Amniotic stem cell (primary cell): ENCODE data around the gene ITGA7.
A peak's percentile ranks its signal among the peaks of the same experiment; 100 is the strongest.

ENCODE experiments used
- DNase-seq: peaks from one replicate; lab custom pipeline; 2025; lab: John Stamatoyannopoulos, UW

ITGA7 gene

DNA sequence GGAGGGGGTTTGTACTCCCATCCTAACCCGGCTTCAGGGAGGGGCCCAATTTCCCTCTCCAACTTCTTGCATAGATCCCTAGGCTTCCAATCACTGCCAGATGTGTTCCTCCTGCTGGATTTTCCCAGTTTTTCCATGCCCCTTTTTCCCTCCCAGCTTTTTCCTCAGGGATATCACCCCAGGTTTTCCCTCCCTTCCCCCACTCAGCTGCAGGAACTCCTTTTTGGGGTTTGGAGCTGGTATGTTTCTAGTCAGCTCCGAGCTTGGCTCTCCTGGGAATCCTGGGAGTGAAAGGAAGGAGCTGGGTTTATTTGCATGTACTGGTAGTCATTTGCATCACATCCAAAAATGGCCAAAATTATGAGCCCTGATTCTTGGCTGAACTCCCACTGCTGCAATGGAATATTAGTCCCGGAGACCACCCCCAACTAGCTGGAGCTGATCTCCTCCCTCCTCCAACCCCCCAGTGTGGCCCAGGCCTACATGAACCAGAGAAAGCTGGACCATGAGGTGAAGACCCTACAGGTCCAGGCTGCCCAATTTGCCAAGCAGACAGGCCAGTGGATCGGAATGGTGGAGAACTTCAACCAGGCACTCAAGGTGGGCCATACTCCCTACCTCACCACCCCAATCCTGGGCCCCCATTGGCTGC is 11.0 kb upstream of the ITGA7 start:
- DNase-seq = no peak

DNA sequence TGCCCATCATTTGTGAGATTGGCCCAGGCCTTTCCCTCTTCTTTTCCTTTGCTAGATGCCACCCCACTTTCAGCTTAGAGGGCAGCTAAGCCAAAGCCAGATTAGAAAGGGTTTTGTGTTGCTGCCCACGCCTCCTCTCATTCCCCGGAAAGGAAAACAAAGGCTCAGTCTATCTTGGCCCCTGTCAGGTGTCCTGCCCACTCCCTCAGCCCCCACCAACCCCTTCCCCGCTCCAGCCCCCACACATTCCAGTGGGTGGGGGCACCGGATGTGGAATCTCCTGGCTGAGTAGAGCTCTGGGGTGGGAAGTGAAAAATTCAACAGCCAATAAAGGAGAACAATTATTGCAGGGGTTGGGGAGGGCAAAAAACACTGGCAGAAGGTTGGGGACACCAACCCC is 10.3 kb upstream of the ITGA7 start:
- no peak for DNase-seq

DNA sequence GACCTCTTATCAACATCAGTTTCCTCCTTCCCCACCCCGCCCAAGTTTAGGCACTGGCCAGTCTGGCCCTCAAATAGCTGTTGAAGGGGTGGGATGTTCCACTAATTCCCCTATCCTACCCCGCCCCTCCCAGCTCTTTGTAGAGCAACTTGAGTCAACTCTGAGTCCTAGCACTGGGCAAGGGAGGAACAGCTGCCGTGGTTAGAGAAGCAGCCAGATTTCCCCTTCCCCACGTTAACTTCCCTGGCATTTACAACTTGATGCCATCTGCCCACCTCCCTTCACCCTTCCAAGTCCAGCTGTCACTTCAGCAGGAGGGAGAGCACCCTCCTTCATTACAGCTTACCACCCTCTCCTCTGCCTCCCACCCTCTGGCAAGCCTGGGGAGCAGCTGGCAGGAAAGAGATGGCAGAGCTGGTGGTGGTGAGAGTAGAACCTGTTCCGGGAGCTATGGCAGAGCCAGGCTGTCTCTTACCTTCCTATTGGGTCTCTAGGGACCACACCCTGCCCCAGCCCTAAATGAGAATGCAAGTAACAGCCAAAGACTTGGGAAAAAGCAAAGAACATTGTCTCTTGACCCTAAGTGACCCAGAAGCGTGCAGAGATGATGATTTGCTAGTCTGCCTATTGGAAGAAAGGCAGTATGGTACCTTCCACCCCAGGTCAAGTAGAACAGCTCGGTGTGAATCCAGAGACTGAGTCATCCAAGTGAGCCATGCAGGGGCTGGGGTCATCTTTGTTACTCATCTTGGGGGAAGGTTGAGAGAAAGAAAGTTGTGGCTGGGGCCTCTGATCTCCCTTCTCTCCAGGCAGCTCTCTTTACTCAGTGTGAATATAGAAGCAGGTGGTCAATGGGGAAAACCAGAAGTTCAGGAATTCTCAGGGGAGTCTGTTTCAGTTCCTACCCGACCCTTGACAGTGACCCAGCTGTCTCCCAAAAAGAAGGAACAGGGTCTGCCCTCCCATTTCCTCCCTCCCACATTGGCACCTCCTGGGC is 9.6 kb upstream of the ITGA7 start:
- DNase-seq = no peak

DNA sequence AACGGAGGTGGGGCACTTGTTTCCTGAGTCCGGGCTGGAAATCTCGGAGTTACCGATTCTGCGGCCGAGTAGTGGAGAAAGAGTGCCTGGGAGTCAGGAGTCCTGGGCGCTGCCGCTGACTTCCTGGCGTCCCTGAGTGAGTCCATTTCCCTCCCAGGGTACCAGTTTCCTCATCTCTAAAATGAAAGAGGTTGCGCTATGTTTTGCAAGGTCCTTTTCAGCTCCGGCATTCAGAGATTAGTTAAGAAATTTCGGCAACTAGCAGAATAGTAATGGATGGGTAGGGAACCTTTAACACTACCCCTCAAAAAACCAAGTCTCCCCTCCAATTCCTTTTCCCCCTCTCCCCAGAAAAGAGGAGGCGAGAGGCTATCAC is 8.9 kb upstream of the ITGA7 start:
- no peak for DNase-seq

DNA sequence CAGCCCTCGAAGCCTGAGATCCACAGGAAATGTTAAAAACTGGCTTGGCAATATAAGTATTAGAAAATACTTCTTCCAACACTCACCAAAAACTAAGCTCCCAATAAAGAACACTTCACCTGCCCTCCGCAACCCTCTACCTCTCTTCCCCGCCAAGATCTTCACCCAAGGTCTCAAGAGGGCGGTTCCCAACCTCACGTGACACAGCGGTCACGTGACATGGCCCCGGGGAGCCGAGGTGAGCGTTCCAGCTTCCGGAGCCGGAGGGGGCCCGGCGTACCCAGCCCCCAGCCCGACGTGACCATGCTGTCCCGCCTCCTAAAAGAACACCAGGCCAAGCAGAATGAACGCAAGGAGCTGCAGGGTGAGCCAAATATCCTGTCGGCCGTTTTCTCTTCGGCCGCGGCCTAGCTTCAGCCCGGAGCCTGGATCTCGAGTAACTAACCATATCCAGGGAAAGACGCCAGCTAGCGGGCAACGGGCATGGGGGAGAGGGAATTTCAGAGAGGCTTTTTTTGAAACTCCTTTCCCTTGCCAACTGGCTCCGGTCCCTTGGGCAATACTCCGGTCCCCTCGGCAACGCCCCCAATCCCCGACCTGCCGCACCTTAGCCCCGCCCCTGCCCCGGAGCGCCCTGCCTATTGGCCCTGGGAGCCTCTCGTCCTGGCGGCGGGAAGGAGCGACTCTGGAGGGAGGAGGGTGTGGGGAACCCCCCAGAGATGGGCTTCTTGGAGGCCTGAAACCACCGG is 8.3 kb upstream of the ITGA7 start, which contains the start of gene BLOC1S1:
Gene BLOC1S1 (plus strand): TSS at position 214 of the 749 bp plus-strand sequence. CDS start 6 bp downstream, at position 220.
- peak; percentile 79 for DNase-seq

DNA sequence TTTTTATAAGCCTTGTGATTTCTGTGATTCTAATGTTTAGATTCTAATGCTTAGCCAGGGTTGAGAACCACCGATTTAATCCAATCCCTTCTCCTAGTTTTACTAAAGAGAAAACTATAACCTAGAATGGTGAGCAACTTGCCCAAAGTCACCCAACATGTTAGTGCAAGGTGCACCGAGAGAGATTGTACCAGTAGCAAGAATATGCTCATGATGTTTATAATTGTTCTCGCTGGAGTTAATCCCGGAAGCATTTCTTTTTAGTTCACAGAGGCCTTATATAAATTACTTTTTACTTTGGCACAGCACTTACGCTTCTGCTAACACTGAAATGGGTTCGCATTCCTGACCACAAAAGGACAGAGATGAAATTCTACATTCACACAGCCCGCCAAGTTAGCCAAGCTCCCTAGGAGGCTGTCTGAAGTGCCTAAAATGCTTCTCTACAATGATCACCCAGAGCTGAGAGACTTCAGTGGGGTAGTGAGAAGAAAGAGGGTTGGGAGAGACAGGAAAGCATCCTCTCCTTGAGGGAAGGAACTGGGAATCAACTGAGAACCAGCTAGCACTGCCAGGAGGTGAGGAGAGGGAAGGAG is 7.6 kb upstream of the ITGA7 start:
- DNase-seq = no peak

DNA sequence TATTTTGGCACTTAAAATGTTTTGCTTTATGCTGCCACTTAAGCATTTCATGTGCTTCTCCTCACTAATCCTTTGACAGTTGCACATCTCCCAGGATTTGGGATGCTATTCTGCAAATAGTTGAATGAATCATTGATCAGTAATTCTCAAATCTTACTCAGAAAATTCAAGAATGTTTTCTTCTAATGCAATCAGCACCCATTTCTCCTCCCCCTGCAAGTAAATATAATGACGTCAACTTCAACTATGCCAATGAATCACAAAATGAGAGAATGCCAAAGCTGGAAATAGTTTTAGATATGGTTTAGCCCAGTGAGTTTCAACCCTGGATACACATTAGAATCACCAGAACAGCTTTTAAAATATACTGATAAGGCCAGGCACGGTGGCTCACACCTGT is 6.0 kb upstream of the ITGA7 start:
- peak; percentile 74 for DNase-seq

DNA sequence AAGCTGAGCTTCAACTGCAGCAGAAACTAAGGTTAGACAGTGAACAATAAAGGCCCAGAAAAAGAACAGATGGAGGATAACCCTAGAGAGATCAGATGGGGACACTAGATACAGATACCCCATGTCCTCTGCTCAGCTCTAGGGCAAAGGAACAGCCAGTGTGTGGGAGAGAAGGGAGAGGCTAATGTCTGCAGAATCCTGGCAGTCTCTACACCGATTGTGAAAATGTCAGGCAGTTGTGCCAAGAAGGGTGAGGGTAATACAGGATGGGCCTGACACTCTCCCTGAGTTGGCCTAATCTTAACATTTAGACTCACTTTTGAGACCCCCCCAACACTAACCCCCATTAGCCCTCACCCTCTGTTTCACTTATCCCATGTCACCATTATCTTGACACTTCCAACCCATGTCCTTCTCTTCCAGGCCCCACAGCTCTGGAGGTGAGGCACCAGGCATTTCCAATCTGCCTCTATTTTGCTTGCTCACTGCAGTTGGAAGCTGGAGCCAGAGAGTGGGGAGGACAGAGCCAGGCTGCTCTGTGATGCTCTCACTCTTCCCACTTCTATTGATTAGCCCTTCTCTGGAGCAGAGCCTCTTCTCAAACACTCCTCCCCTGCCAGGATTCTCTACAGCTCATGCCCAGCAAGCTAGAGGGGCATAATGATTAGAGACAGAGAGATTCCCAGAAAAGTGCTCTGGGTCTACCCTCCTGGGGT is 5.2 kb upstream of the ITGA7 start:
- DNase-seq = no peak

DNA sequence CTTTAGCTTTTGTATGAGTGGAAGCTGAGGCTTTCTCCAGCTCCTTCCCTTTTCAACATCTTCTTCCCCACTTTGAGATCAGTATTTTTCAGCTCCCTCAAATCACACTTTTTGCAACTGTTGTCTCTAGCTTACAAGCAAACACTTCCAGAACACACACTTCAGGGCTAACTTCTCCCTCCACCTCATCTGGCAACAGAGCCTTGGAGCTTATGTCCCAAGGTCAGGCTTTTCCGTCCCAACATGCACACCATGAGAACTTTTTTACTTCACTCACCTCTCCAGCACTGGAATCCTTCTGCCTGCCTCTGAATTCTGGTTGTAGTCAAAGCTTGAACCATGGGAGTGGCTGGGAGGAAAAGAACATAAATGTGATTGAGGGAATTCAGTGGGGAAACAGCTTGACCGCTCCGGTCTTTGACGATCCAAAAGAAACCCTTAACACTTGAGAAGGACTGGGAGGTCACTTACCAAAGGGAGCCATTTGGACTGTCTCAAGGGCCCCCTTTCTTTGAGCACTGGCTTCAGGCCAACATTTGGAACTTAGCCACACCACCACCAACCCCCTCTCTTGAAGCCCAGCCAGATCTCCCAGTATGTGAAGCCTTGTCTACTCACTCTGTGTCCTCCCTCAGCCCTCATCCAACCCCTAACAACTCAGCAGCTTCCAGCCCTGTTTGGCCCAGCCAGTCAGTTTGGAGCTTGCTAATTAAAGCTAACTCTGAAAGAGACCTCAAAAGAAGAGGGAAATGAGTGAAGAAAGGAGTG is 4.3 kb upstream of the ITGA7 start:
- DNase-seq = no peak

DNA sequence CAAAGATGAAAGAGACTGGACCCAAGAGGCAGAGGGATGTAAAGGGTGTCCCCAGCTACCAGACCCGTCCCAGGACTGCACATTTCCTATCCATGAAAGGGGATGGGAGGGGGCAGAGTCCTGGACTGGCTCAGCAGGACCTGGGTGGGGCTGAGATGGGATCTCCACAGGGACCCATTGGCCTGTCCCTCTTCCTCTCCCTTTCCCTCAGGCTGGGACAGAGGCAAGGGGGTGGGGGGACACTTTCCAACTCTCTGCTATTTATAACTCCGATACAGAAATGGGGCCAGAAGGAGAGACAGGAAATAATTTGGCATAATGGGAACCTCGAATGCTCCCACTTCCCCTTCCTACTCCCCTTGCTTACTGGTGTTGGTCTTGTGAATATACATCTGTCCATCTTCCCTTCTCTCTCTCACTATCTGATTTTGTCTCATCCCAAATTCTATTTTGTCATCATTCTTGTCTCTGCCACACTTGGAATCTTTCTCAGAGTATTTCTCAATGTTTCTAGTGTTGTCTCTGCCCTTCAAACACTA is 1.1 kb upstream of the ITGA7 start:
- DNase-seq = no peak

DNA sequence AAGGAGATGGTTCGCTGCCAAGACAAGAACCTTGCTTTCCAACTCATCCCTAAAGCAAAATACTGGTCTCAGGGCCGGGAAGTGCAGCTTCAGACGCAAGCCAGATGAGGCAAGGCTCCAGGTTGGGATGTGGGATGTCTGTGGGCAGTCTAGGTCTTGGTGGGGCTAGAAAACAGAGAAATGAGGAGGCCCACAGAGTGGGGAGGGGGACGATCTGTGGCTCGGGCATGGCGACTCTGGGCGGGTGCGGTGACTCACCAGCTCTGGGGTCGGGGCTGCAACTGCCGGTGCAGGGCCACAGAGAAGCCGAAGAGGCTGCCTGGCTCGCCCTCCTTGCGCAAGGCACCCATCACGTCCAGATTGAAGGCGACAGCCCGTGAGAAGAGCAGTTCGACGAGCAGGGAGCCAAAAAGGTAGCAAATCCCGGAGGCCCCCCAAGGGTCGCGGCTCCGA is 459 bp downstream of the ITGA7 start:
- DNase-seq = no peak

DNA sequence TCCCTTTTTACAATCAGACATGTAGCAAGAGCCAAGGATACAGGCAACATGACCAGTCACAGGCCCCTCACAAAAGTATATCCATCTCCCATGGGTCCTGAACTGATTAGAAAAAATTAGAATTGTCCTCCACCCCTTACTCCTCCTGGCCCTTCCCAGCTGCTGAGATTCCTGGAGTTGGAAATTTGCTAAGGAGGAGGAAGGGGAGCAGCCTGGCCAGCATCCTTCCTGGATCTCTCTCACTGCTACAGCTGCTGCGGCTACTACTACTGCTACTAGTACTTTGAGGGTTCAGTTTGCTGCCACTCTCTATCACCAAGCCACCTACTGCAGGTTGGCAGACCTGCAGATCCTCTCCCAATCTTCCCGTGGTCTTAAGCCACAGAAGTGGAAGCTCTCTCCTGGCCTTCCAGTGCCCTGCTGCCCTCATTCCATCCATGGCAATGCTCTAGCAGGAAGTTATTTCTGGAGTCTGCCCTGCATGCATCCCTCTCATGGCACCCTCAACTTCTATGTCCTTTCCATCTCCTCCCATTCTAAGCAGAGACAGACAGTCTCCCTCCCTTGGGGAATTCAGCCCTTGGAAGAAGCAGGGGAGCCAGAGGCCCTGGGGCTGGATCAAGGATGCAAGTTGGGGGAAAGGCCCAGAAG is 1.0 kb downstream of the ITGA7 start:
- DNase-seq = no peak

DNA sequence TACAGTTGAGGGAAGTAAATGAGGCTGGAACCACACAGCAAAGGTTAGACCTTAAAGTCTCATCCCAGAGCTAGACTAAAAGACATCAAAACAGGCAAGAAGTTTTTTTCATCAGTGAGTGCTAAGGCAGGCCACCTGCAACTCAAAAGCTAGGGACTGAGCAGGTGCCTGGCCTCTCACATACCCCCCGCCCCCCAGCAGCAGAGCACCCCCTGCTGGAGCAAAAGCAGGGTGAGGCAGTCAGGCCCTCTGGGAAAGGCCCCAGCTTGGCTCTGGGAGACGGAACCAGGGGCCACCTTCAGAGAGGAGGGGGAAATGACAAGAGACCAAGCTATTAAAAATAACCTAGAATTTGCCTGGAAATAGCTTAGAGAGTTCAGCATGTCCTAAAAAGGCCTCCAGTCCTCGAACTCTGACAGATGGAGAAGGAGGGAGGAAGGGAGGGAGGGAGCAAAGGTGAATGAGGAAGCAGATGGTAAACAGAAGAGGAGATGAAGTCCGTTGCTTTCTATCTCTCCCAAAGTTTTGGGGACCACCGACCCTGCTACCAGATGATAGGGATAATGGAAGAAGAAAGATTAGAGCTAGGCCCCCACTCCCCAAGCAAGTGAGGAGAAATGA is 1.8 kb downstream of the ITGA7 start:
- no peak for DNase-seq

DNA sequence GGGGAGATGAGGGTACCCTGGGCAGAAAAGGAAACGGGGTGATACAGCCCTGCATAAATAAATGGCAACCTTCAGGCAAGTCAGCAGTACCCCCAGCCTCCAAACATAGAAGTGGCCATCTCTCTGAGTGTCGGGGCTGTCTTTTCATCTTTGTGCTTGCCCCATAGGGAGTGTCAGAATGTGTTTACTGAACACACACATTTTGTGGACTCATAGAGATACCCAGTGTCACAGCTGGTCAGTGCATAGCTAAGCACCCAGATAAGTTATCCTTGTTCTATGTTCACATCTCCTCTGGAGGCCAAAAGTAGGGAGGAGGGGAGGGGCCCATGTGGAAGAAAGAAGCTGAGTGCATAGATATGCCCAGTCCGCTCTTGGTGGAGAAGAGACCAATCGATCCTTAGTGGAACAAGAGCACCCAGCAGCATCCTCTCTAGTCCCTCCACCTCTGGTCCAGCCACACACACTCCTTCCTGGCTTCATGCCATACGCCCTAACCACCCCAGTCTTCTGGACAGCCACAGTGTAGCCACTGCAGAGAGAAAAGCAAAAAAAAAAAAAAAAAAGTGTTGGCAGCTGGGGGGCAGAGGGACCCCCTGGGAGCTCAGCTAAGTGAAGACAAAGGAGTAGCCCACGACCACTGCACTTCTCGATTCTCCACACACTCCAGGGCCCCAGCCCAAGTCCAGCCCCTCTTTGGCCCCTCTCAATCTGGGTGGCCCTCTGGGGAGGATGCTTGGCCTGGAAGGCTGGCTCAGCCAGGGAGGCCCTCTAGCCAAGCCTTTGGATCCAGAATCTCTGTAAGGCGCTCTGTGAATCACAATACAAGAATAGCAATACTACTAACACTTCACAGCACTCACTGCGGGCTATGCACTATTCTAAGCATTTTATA is 2.6 kb downstream of the ITGA7 start:
- DNase-seq = no peak

DNA sequence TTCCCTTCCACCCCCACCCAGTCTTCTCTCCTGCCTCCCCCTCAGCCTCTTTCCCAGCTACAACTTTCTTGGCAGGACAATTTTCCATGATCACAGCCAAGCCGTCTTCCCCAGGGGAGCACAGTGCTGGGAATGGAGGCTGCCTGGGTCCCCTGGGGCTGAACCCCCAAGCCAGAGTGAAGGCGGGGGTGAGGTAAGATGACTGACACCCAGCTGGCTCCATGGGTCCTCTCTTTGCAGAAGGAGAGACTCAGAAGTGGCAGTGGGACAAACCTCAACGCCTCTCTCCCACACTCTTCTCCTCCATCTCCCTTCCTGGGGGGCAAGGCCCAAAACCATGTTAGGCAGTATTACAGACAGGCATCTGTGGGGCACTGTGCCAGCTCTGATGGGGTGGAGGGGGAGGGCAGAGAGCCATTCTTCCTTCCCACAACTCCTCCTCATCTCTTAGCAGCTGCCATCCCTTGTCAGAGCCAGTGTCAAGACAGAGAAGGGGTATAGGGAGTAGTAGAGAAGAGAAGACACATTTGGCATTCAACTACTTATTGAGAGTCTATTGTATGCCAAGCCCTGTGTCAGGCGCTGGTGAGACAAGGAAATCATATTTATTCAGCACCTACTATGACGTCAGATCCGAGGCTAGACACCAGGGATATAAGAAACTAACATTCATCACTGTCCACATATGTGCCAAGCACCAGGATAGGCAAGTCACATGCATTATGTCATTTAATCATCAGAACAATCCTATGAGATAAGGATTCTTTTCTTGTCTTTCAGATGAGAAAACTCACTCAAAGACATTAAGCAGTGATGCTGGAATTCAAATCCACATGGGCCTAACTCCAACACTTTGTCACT is 3.6 kb downstream of the ITGA7 start:
- no peak for DNase-seq

DNA sequence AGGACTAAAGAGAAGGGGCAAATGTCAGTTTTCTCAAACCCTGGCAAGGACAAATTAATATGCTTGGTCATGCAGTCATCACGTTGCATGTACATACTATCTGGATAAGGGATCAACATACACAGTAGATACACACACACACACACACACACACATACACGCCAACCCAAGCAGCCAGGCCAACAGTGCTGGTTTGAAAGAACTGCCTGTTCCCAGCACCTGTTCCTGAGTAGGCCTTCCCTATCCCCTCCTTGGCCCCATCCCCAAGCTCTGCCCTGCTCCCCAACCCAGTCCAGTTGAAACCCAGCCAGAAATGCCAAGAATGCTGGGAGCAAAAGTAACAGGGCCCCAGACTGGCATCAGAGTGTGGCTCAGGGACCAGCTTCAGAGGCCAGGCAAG is 4.4 kb downstream of the ITGA7 start:
- no peak for DNase-seq

DNA sequence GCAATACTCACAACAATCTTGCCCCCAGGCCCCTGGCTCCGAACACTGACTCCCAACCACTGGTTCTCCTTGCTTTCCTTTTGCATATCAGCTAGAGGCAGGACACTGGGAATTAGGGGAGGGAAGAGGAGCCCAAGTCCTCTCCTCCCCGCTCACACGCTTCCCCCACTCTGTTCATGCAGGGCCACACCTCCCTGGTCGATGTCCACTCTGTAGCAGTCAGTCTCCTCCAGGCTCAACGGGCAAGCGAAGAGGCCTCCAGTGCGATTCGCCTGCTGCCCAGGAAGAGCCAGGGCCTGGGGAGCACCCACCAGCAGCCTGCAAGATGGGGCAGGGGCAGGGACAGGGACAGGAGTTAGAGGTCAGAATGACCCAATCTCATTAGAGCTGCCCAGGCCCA is 4.8 kb downstream of the ITGA7 start:
- DNase-seq = no peak
